Activated CD8-positive, alpha-beta memory T cell treated with anti-CD3 and anti-CD28 coated beads for 24 hours (primary cell): Measurements from ENCODE around the gene BMP4.
"Not testable (repeated sequence)": the region's sequence is repeated elsewhere in the genome, so short reads cannot be mapped to it uniquely, and the experiment has no call there.

Source experiments
- DNase-seq: peaks from one replicate; pipeline ENCODE4 v3.0.0-alpha.2; 2020

BMP4 gene

DNA sequence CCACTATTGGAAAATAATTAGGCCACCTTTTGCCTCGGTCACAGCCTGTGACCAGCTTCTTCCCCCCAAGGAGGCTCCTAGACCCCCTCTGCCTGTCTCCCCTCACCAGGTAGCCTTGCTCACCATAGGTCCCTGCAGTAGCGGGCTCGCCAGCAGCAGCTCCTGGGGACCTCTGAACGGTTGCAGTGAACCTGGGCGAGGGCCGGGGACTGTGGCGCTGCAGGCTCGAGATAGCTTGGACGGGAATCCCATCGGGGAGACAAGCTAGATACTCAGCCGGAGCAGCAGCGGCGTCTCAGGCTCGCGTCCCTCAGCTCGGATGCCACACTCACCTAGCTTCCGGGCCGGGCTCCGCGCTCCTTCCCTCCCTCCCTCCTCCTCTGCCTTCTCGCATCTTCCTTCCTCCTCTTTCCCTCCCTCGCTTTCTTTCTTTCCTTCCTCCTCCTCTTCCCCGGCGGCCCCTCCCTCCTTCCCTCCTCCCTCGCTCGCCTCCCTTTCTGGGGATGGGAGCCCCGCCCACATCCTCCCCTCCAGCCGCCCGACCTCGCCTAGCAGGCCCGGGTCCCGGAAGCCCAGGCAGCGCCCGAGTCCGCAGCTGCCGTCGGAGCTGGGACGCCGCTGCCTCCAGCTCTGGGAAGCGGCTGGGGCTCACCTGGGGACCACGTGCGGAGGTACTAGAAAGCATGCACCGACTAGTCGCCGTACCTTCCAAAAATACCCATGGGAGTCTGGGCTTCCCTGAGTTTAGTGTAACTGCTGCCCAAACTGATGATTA is at the start of gene BMP4:
Gene BMP4 (minus strand): TSS at position 399 of the 775 bp plus-strand sequence. CDS start 4,603 bp downstream, outside the sequence.
- DNase-seq, result no peak

- DNase-seq, result no peak
Observed at GRCh38 chr14:54003064-54003463, 46.4 kb upstream of the BMP4 start.

- no peak for DNase-seq
Observed at GRCh38 chr14:54002653-54003052, 46.0 kb upstream of the BMP4 start.

DNA sequence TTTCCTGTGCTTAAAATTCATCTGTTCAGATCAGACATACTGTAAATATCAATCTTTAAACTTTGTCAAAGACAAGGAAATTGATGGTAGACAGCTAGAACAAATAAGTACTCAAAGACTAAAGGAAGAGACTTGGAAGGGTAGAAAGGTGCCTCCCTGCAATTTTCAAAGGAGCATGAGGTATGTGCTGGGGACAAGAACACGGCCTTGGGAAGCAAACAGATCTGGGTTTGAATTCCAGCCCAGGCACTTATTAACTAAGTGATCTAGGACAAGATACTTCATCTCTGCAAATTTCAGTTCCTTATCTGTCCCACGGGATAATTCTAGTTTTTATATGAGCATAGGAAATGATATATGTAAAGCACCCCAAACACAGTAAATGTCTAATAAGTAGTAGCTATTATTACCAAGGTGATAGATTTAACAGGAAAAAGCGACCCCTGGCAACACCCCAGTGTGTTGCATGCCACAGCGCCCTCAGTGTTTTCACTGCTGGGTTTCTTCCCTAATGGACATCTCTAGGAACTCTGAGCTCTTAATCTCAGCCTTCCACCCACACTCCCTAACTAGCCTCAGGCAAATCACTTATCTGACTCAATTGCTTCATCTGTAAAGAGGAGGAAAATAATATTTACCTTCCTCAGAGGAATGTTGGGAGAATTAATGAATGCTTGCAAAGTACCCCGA is 44.7 kb upstream of the BMP4 start:
- DNase-seq, result no peak

DNA sequence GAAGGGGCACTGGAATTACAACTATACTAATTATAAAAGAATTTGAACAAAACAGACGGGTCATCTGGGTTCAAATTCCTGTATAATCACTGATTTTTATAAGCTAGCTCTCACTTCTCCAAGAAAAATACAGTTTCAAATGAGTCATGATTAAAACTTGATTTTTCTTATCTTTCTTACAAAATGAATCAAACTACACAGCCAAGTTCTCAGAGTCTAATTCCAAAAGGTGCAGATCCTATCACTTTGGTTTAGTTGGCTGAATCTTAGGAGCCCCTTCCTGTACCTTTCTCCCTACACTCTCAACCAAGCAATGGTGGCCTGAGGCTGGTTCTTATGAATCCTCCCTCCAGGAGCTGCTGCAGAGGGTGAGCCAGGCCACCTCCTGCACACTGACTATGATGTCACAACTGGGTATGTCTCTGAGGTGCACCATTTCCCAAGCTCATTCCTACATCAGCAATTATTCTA is 43.8 kb upstream of the BMP4 start:
- DNase-seq, result no peak

DNA sequence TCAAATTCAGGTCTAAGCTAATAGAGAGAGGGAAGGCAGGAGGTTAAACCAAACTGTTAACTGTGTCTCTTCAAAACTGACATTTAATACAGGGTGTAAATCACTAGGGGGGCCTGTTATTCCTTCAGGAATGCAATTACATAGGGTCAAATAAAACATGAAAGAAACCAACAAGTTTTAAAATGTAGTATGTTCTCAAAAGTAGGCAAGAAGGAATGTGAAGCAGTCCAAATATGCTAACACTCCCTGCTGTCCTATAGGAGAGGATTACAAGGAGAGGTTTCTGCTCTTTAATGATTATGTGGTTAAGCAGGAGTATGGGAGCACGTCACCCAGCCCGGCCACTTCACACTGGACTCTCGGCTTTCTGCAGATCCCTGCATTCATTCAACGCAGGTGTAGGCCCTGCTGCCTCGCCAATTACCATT is 42.5 kb upstream of the BMP4 start:
- DNase-seq, result no peak

- no peak for DNase-seq
Observed at GRCh38 chr14:53996041-53996440, 39.4 kb upstream of the BMP4 start.

GRCh38 chr14:53993920-53994607 is 37.4 kb upstream of the BMP4 start:
- DNase-seq, result no peak

GRCh38 chr14:53990978-53991377 is 34.4 kb upstream of the BMP4 start:
- DNase-seq, result no peak

DNA sequence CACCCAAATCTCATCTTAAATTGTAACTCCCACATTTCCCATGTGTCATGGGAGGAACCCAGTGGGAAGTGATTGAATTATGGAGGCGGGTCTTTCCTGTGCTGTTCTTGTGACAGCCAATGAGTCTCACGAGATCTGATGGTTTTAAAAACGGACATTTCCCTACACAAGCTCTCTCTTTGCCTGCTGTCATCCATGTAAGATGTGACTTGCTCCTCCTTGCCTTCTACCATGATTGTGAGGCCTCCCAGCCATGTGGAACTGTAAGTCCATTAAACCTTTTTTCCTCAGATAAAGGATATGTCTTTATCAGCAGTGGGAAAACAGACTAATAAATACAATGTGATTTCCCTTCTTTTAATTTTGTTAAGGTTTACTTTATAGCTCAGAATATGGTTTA is 30.1 kb upstream of the BMP4 start:
- not testable (repeated sequence) for DNase-seq

DNA sequence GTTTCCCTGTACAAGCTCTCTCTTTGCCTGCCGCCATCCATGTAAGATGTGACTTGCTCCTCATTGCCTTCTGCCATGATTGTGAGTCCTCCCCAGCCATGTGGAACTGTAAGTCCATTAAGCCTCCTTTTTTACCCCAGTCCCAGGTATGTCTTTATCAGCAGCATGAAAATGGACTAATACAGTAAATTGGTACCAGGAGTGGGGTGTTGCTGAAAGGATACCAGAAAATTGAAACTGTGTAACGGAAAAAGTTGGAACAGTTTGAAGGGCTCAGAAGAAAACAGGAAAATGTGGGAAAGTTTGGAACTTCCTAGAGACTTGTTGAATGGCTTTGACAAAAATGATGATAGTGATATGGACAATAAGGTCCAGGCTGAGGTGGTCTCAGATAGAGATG is 28.3 kb upstream of the BMP4 start:
- DNase-seq, result not testable (repeated sequence)

- DNase-seq, result no peak
Observed at GRCh38 chr14:53983112-53983511, 26.5 kb upstream of the BMP4 start.

DNA sequence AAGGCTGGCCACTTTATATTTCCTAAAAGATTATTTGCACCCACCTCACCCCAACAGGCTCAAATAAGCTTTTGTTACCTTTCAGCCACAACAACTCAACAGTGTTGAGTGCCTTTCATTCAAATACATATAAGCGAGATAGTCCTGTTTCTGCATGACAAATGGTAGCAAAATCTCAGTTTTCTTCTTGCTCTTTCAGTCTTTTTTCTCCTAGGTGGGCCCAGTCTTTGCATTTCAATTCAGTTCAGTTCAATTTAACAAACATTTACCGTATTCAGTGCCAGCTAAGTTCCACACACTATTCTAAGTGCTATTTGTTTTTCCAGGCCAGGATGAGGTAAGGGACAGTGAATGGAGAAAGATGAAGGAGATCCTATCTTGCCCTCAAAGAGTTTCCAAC is 25.9 kb upstream of the BMP4 start:
- DNase-seq, result no peak

GRCh38 chr14:53979747-53980642 is 23.4 kb upstream of the BMP4 start:
- DNase-seq, result no peak

GRCh38 chr14:53979113-53979681 is 22.6 kb upstream of the BMP4 start:
- no peak for DNase-seq

DNA sequence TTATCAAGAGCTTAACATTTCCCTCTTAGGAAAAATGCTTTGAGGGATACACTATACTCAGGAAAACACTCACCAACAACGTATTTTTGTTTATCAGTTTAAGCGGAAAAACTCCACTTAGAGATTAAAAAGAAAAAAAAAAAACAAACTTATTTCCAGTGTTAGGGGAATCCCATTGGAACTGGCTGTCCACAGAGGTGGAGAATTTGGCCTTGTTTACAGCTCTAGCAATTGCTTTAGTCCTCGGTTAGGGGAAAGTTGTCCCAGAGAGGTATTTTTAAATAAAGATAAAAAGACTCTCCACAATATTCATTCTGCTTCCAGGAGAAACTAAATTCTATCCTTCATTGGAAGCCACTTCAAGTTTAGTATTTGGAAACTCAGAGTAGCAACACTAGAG is 21.6 kb upstream of the BMP4 start:
- no peak for DNase-seq

- no peak for DNase-seq
Observed at GRCh38 chr14:53975444-53975843, 18.8 kb upstream of the BMP4 start.

DNA sequence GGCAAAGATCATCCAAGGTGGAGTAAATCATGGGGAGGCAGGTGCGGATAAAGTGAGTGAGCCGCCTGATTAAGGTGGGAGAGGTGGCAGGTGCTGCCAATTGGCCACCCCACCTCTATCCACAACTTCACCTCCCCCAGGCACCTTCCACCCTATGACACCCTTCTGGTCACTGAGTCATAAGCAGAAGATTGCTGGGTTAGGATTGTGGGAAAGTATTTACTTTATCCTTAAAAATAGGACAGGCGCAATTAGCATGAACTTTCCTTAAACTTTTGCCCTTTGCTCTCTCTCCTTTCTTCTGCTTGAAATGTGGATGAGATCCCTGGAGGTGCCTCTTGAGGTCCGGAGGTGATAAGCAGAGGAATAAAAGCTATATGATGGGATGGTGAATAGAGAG is 14.9 kb upstream of the BMP4 start:
- no peak for DNase-seq

DNA sequence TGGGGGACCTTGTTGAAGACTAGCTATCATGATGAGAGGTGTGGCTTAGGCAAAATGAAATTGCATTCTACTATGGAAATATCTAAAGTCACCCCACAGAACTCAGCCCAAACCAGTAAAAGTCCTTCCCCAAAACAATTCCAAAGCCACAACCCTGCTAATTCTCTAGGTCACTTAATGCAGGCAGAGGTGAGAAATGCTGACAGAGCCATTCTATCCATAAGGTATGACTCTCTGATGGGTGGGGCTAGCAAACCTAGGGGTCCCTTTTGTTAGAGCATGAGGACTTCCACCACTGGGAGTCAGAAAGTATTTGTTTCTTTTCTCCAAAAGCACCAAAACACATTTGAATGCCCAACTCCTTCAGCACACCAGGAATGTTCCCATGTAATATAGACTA is 12.7 kb upstream of the BMP4 start:
- DNase-seq, result no peak

DNA sequence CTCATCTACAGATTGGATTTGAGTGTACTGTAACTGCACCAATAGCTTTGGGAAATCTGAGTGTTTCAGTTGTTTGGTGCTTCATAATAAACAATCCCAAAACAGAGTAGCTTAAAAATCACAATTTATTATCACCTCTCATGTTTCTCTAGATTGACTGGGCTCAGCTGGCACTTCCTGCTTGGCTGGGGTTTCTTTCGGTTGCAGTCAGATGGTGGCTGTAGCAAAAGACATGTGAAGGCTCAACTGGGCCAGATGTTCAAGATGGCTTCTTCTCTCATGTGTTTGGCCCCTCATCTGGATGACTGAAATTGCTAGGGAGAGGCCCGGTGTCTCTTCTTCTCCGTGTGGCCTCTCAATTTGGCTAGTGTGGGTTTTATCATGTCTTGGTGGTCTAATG is 12.1 kb upstream of the BMP4 start:
- DNase-seq, result no peak

DNA sequence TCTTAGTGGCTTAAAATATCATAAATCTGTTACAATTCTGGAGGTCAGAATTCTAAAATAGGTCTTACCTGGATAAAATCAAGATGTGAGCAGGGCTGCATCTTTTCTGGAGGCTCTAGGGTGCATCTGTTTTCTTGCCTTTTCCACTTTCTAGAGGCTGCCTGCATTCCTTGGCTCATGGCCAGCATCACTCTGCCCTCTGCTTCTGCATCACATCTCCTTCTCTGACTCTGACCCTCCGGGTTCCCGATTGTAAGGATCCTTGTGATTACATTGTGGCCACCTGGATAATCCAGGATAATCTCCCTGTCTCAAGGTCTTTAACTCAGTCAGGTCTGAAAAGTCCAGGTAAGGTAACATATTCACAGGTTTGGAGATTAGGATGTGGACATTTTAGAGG is 11.0 kb upstream of the BMP4 start:
- no peak for DNase-seq

GRCh38 chr14:53964249-53964648 is 7.6 kb upstream of the BMP4 start:
- DNase-seq, result no peak
